CD4-positive, alpha-beta T cell treated with Interleukin-4 for 4 hours (primary cell): Measurements from ENCODE around the gene KRTAP3-2.

ENCODE experiments used
- DNase-seq: peaks from one replicate; pipeline ENCODE4 v3.0.0-alpha.2; 2020

Gene KRTAP3-2

GRCh38 chr17:40961591-40961990 is 38.1 kb downstream of the KRTAP3-2 start:
- DNase-seq, result no peak

GRCh38 chr17:40960144-40960543 is 39.6 kb downstream of the KRTAP3-2 start:
- DNase-seq, result no peak

- DNase-seq, result no peak
Observed at GRCh38 chr17:40958086-40958953, 41.4 kb downstream of the KRTAP3-2 start.

- no peak for DNase-seq
Observed at GRCh38 chr17:40956401-40957254, 43.1 kb downstream of the KRTAP3-2 start.

- DNase-seq, result no peak
Observed at GRCh38 chr17:40953881-40954280, 45.8 kb downstream of the KRTAP3-2 start.

GRCh38 chr17:40952661-40953060 is 47.0 kb downstream of the KRTAP3-2 start:
- no peak for DNase-seq

GRCh38 chr17:40952154-40952553 is 47.6 kb downstream of the KRTAP3-2 start:
- no peak for DNase-seq

- DNase-seq, result no peak
Observed at GRCh38 chr17:40951011-40951622, 48.6 kb downstream of the KRTAP3-2 start.

- DNase-seq, result no peak
Observed at GRCh38 chr17:40950176-40950575, 49.5 kb downstream of the KRTAP3-2 start.

- no peak for DNase-seq
Observed at GRCh38 chr17:40949418-40949817, 50.3 kb downstream of the KRTAP3-2 start.
